GM18867 (cell line): ENCODE results near the gene THOC5.

Source experiments
- ATAC-seq: cut with Tn5 transposase; IDR thresholded peaks from one replicate; pipeline ENCODE4 v1.9.1; 2021; ENCODE audit warnings: mild to moderate bottlenecking, moderate library complexity; ENCODE audit not compliant: unreplicated experiment

Gene THOC5

DNA sequence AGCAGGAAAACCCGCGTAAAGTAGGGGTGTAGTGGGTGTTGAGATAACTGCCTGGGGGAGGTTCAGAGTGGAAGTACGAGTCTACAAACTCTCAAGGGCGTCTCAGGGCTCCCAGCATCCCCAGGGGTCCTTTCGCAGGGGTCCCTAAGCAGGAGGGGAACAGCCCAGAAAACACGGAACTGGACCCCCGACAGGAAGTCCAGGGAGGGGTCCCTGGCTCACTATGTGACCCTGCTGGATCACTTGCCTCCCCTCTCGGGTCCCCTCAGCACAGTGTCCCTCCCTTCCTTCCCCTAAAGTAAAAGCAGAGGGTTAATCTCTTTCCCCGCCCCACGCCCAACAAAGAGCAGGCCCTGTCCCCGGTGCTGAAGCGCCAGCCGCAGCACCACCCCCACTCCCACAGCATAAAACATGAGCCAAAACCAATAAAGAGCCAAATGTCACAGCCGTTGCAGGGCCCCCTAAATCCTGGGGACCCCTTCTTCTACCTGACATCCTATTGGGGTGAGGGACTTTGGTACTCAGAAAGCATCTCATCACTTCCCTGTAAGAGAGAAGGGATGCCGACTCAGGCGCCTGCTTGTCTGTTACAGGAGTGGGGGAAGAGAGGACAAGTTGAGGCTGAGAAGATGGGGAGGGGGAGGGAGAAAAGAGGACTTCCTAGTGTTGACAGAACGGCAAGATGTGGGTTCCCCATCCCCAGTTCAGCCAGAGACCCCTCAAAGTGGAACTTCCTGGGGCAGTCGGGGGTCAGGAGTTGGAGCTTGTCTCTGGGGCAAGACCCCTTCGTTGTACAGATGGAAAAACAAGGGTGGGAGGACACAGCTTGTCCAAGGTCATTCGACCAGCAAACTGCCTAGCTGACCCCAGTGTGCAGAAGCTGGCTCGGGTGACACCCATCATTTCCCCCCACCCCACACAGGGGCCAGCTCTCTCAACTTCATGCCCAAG is 75.0 kb downstream of the THOC5 start:
- no peak for ATAC-seq

DNA sequence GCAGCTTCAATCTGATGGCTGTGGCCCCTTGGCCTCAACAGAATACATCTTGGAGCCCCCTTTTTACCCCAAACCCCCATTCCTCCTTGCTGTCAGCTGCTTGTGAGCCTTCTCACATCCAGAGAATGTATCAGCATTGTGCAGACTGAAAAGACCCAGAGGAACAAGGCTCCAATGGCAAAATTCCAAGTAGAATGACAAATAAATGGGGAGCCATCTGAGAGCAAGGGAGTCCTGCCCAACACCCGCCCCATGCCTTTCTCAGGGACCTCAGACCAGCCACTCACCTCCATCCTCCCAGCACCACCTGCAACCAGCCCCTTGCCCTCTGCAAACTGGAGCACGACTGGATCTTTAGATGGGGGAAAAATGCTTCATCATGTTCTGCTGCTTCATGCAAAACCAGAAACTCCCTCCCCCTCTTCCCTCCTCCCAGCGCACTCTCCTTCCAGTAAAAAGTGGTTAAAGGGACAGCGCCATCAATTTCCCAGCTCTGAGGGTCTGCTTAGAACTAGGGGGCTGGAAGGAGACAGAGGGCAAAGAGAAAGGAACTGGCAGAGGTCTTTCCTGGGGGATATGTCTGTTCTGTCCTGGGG is 75.7 kb downstream of the THOC5 start:
- no peak for ATAC-seq

DNA sequence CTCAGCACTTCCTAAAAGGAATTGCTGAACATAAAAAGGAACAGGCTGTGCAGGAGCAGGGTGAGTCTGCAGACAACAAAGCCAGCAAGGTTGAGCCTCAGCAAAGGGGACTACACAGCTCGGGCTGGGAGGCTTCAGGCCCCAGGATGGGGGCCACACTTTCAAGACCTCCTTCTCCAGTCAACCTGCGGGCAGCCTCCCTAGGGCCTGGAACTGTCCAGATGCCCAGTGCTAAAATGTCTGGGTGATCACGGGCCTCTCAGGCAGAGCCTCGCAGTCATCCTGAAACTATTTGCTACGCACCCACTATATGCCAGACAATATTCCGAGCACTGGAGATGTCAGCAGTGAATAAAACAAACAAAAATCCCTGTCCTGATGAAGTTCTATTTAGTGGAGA is 77.4 kb downstream of the THOC5 start:
- ATAC-seq, result no peak

- ATAC-seq, result no peak
Measured at GRCh38 chr22:29475550-29475949, 78.0 kb downstream of the THOC5 start.

GRCh38 chr22:29473001-29473400 is 80.6 kb downstream of the THOC5 start:
- no peak for ATAC-seq

DNA sequence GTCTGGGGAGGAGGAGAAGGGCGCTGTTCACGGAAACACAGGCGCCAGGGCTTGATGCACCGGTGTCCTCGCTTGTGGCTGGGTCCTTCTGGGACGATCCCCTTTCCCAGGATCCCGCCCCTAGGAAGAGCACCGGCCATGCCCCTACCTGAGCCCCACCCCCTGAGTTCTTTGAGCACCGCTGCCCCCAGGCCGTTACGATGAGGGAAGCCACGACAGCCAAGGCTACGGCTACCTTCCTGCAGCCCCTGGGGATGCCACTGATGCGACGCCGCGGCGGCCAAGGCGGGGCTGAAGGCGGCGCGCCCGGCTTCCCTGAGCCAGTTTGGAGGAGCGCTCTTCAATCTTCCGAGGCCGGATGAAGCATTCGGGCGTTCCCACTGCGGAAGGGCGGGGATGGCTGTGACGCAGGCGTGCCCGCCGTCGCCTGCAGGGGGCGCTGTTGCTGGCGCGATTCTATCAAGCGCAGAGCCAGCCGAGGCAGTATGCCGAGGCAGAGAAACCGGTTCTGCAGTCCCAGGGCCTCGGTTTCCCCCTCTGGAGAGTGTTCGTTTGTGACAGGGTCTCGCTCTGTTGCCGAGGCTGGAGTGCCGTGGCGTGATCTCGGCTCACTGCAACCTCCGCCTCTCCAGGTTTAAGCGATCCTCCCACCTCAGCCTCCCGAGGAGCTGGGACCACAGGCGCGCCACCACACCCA is 83.2 kb downstream of the THOC5 start:
- ATAC-seq, result no peak

GRCh38 chr22:29469755-29470154 is 83.8 kb downstream of the THOC5 start:
- no peak for ATAC-seq

- ATAC-seq, result no peak
Measured at GRCh38 chr22:29464581-29464980, 89.0 kb downstream of the THOC5 start.

DNA sequence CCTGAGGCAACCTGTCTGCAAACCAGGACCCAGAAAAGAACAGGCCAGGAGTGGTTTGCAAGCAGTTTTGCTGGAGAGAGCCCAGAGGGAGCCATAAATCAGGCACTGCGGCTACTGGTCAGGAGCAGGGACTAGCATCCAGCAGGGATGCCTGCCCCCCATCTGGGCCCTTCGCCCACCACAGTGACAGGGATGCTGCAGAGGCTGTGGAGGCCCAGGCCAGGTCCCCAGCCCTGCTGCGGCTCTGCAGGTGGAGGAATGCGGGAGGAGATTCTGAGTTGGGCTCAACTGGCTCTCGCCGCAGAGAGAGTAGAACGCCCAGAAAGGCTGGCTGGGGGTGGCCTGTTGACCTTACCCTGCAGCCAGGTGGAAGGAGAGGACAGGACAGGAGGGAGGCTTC is 89.9 kb downstream of the THOC5 start:
- ATAC-seq, result no peak

GRCh38 chr22:29461263-29461662 is 92.3 kb downstream of the THOC5 start:
- ATAC-seq, result no peak

GRCh38 chr22:29459773-29460172 is 93.8 kb downstream of the THOC5 start:
- ATAC-seq, result no peak

DNA sequence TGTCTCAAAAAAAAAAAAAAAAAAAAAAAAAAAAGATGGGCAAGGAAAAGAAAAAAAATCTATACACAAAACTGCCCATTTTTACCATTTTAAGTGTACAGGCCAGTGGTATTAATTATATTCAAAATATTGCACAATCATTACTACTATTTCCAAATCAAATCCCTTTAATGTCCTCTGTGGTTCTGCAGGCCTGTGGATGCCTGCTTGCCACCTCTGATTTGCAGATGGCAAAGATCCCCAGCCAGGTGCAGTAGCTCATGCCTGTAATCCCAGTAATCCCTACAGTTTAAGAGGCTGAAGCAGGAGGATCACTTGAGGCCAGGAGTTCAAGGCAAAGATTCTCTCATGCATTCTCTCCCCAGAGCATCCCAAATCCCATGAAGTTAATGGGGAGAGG is 95.0 kb downstream of the THOC5 start:
- no peak for ATAC-seq

- no peak for ATAC-seq
Measured at GRCh38 chr22:29457730-29458129, 95.8 kb downstream of the THOC5 start.

DNA sequence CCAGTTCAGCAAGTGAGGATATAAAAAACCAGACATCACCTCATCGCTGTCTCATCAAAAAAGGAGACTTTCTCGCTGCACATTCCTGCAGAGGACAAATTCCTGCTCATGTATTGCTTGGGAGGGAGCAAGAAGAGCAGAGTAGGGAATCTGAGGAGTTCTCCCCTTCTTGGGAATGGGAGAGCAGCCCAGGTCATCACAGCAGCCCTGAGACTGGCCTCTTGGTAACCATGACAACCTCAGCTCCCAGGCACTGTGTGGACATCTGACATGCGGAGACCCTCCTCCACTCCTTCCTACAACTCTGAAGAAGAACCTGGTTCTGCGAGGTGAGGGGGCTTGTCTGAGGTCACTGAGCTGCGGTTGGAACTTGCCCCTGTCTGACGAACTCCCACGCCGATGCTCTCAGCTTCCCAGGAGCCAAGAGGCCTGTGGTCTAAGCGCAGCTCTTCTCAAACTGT is 97.3 kb downstream of the THOC5 start:
- no peak for ATAC-seq
